IPS-20b (cell line): Measurements from ENCODE around the gene KMT2D.

Experiments
- H3K27ac ChIP-seq: one replicate; pipeline ENCODE4 v1.5.1; 2013; ENCODE audit warnings: low read length
- H3K27me3 ChIP-seq: 2 replicates; pipeline ENCODE4 v1.6.1; 2013; ENCODE audit warnings: mild to moderate bottlenecking, low read length, inconsistent platforms; ENCODE audit not compliant: insufficient read depth
- H3K36me3 ChIP-seq: 2 replicates; pipeline ENCODE4 v1.6.1; 2013; ENCODE audit warnings: low read depth, mild to moderate bottlenecking, inconsistent platforms, low read length, moderate library complexity; ENCODE audit not compliant: insufficient read depth
- H3K4me1 ChIP-seq: 2 replicates; pipeline ENCODE4 v1.6.1; 2013; ENCODE audit warnings: mild to moderate bottlenecking, control low read depth, inconsistent platforms, low read length, moderate library complexity; ENCODE audit not compliant: insufficient read depth
- H3K4me3 ChIP-seq: 2 replicates; pipeline ENCODE4 v1.5.1; 2013; ENCODE audit warnings: mild to moderate bottlenecking, low read length, inconsistent platforms
- H3K9ac ChIP-seq: 2 replicates; pipeline ENCODE4 v1.6.1; 2013; ENCODE audit warnings: low read depth, mild to moderate bottlenecking, inconsistent platforms, low read length, moderate library complexity
- H3K9me3 ChIP-seq: 2 replicates; pipeline ENCODE4 v1.6.1; 2013; ENCODE audit warnings: mild to moderate bottlenecking, low read depth, low read length, inconsistent platforms; ENCODE audit not compliant: insufficient read depth

Gene KMT2D

DNA sequence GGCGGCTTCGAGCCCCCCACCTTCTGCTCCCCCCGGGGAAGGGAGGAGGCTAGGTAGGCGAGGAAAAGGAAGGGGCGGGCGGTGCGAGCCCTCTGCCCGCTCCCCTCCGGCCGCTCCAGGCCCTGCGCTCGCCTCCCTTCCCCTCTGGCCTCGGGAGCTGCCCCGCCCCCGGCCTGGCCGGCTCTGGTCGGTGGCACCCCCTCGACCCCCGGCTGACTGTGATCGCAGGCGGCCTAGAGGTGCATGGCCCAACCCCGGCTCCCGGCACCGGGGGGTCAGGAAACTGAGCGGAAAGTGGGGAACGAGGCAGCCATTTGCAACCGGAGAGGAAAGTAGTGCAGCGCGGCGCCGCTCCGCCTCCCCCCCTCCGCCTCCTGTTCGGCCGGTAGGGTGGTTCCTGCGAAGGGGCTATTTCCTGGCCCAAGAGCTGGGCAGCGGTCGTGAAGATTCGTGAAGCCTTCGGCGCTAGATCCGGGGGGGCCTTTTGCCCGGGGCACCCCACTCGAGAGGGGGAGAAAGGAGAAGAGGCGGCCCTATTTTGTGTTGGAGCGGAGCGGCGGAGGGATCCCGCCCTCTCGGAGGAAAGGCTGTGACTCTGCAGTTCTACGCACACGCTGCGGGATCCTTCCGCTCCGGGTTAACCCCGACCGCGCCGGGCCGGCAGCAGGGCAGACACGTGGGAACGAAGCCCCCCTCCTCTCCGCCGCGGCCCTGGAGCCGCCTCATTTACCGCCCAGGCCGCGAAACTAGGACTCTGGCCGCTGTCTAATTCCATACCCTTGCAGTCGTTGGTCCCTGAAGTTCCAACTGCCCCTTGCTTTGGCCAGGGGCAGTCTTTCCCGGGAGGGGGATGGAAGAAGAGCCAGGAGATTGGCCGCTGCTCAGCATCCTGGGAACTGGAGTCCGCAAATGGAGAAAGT lies at the start of gene KMT2D:
TSS of gene KMT2D (minus strand) at position 558 of the 920 bp plus-strand sequence. CDS start 5,470 bp downstream, outside the sequence.
- Histone ChIP-seq H3K9me3 (no peaks in the 10 kb centered on the region), H3K9ac (peak within 1 kb of the TSS; percentile 98), H3K27me3 (no peaks in the 10 kb centered on the region), H3K36me3 (peaks cover 7% of the 10 kb centered on the region), H3K4me1 (peaks cover 15% of the 10 kb centered on the region), H3K27ac (peak within 1 kb of the TSS; percentile 94), H3K4me3 (peak within 1 kb of the TSS; percentile 89)

DNA sequence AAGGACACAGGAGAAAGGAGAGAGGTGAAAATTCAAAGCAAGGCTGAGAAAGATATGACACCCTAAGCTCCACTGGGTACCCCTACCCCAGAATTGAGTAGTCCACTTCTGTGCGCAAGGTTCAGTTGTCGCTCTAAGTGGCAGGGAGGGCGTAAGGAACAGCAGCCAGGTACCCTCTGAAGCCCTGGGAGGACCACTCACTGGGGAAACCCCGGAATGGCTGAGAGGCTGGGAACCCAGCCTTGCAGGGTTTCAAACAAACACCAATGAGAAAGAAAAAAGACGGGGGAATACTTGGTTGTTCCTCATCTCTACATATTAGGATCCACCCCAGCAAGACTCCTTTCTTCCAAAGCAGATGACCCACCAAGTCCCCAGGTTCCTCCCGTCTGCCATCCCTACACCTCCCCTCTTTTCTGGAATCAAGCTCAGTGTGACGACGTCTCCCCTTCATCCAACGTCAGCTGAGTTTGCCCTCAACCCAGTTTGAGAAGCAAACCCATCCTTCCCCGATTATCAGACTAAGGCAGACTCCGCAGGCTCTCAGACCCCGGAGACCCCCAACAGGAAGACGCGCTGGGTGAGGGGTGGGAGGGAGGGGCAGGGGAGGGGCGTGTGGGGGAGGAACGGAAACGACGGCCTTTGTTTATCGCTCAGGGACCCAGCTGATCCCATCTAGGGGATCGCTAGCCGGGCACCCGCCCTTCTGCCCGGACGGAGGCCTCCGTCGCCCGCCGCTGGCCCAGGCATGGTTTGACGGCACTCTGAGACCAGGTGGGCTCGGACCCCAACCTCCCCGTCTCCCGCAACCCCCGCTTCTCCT lies 49.3 kb upstream of the KMT2D start:
- Histone ChIP-seq H3K4me3 (peak overlapping the region; percentile 89), H3K4me1 (0 out of 2 replicates have a peak, but pooled peaks cover 5% of the 10 kb centered on the region), H3K36me3 (peaks cover 23% of the 10 kb centered on the region), H3K27me3 (no peaks in the 10 kb centered on the region), H3K9me3 (0 out of 2 replicates have a peak, but pooled peaks cover 4% of the 10 kb centered on the region), H3K9ac (peak overlapping the region; percentile 90), H3K27ac (no peak overlapping the region)

DNA sequence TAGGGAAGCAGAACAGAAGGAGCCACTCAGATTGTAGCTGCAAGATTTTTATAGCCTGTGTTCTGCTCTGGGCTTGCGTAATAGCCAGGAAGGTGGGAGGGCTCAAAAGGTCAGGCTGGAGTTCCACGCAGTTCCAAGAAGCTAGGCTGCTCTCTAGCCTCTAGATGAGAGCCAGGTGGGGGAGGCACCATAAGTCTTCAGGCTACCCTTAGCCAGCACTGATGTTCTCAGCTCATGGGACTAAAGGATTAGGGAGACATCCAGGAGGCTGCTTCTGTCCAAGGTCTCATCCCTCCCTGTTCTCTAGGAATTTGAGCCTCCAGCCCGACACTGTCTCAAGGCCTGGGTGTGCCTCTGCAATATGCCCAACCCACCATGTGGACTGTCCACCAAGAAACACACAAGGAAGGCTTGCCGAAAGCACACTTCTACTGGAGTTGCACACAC lies 48.4 kb upstream of the KMT2D start:
- Histone ChIP-seq H3K27me3 (no peaks in the 10 kb centered on the region), H3K9ac (peak overlapping the region; percentile 90; the same call in 1 of the 2 replicates), H3K36me3 (peaks cover 30% of the 10 kb centered on the region), H3K9me3 (0 out of 2 replicates have a peak, but pooled peaks cover 4% of the 10 kb centered on the region), H3K4me1 (0 out of 2 replicates have a peak, but pooled peaks cover 5% of the 10 kb centered on the region), H3K4me3 (peak overlapping the region; percentile 89), H3K27ac (no peak overlapping the region)

- Histone ChIP-seq H3K27ac (no peak overlapping the region), H3K4me3 (no peak overlapping the region), H3K27me3 (no peaks in the 10 kb centered on the region), H3K36me3 (peaks cover 64% of the 10 kb centered on the region), H3K4me1 (0 out of 2 replicates have a peak, but pooled peaks cover 5% of the 10 kb centered on the region), H3K9ac (no peak overlapping the region), H3K9me3 (no peaks in the 10 kb centered on the region)
Measured at GRCh38 chr12:49105504-49106084, 45.0 kb upstream of the KMT2D start.

GRCh38 chr12:49104822-49105221 lies 44.2 kb upstream of the KMT2D start:
- Histone ChIP-seq H3K27ac (no peak overlapping the region), H3K9me3 (no peaks in the 10 kb centered on the region), H3K9ac (no peak overlapping the region), H3K4me3 (no peak overlapping the region), H3K4me1 (0 out of 2 replicates have a peak, but pooled peaks cover 5% of the 10 kb centered on the region), H3K36me3 (peaks cover 72% of the 10 kb centered on the region), H3K27me3 (no peaks in the 10 kb centered on the region)

GRCh38 chr12:49100380-49100779 lies 39.8 kb upstream of the KMT2D start:
- Histone ChIP-seq H3K9me3 (no peaks in the 10 kb centered on the region), H3K36me3 (peaks cover 65% of the 10 kb centered on the region), H3K4me1 (no peaks in the 10 kb centered on the region)

DNA sequence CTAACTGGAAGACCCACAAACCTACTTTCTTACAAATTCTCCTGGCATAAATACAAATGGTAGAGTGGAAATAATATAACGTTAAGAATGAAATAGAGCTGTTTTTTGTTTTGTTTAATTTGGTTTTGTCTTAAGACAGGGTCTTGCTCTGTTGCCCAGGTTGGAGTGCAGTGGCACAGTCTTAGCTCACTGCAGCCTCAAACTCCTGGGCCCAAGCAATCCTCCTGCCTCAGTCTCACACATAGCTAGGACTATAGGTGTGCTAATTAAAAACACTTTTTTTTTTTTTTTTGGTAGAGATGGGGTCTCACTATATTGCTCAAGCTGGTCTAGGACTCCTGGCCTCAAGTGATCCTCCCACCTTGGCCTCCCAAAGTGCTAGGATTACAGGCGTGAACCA lies 38.1 kb upstream of the KMT2D start:
- Histone ChIP-seq H3K4me1 (peaks cover 2% of the 10 kb centered on the region; the same call in 1 of the 2 replicates), H3K4me3 (no peak overlapping the region), H3K27ac (no peak overlapping the region), H3K9ac (no peak overlapping the region), H3K9me3 (no peaks in the 10 kb centered on the region), H3K27me3 (peaks cover 25% of the 10 kb centered on the region), H3K36me3 (peaks cover 50% of the 10 kb centered on the region)

More at GRCh38 chr12:49100380-49100779, 39.8 kb upstream of the KMT2D start:
- H3K9ac ChIP-seq, result no peak overlapping the region
- H3K27me3 ChIP-seq, result peaks cover 8% of the 10 kb centered on the region
- no peak overlapping the region for H3K27ac ChIP-seq
- H3K4me3 ChIP-seq, result no peak overlapping the region

DNA sequence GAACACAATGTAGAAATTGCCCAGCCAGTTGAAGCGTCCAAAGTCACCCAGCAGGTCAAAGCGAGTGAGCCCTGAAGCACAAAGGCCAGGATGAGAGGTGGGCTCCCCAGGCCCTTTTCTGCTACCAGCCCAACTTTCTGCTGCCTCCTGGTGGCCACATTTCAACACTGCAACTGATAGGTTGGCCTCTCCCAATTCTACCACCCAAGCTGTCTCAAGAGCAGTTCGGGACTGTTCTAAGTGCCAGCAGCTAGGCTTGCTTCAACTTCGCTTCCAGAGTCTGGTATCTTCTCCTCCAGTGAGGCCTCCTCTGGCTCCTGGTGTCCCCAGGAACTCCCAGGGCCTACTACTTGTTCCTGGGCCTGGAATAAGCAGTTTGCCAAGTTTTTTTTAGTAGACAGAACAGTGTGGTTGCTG lies 37.4 kb upstream of the KMT2D start:
- H3K36me3 ChIP-seq, result peaks cover 44% of the 10 kb centered on the region
- no peaks in the 10 kb centered on the region for H3K9me3 ChIP-seq
- no peak overlapping the region for H3K9ac ChIP-seq
- H3K27me3 ChIP-seq, result peaks cover 32% of the 10 kb centered on the region
- H3K4me1 ChIP-seq, result peaks cover 2% of the 10 kb centered on the region; the same call in 1 of the 2 replicates
- H3K27ac ChIP-seq, result no peak overlapping the region
- no peak overlapping the region for H3K4me3 ChIP-seq

DNA sequence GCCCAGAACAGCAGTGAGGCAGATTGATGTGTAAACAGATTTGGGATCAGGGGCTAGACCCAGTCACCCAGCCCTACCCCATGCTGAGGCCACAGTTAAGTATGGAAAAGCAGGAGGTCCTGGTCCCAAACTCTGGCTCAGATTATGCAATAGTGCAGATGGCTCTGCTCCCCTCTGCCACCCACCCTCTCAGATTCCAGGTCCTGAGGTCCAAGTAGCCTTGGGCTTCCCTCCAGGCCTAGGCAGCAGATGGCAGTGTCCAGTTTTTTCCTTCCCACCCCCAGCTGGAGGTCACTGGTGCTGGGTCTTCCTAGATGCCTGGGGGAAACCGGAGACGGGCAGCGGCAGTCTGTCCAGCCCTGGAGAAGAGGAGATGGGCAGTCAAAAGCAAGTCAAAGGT lies 36.8 kb upstream of the KMT2D start:
- H3K4me1 ChIP-seq, result peaks cover 5% of the 10 kb centered on the region; the same call in 1 of the 2 replicates
- H3K9ac ChIP-seq, result no peak overlapping the region
- peaks cover 38% of the 10 kb centered on the region for H3K27me3 ChIP-seq
- no peak overlapping the region for H3K27ac ChIP-seq
- H3K36me3 ChIP-seq, result peaks cover 37% of the 10 kb centered on the region
- H3K9me3 ChIP-seq, result no peaks in the 10 kb centered on the region
- H3K4me3 ChIP-seq, result no peak overlapping the region

- Histone ChIP-seq H3K4me3 (peak overlapping the region; percentile 55; the same call in 1 of the 2 replicates), H3K9me3 (no peaks in the 10 kb centered on the region), H3K4me1 (peaks cover 6% of the 10 kb centered on the region; the same call in 1 of the 2 replicates), H3K9ac (no peak overlapping the region), H3K27me3 (peaks cover 62% of the 10 kb centered on the region), H3K36me3 (peaks cover 13% of the 10 kb centered on the region), H3K27ac (no peak overlapping the region)
Measured at GRCh38 chr12:49094975-49095365, 34.4 kb upstream of the KMT2D start.
